ENCODE results near the gene IGF2BP3. TPM values are rescaled to one million over a fixed set of nuclear protein-coding genes. Genes with fewer than 3 reads are reported as not detected.
A peak's percentile ranks its signal among the peaks of the same experiment; 100 is the strongest.

Gene IGF2BP3
- total and polyA plus RNA-seq, 4 donors: 0.18 to 60.2 (median 1.5) TPM

DNA sequence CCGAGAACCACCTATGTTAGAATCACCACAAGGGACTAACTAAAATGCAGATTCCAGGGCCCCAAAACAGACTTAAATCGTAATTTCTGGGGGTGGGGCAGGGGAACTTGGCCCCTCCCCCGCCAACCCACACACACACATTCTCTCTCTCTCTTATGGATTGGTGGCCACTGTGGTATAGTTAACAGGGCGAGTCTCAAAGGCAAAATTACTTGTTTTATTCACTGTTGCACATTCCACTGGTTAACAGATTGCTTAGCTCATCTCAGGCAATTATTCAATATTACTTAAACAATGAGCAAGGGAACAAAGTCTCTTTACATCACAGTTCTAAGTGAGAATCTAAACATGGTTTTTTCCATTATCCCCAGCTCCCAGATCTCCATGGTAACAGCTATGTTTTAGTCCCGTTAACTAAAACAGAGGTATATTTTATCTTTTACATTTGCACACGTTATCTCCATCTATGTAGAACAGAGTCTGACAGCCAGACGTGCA lies 38.5 kb downstream of the IGF2BP3 start:
- no peaks in the 10 kb centered on the region for H3K9me3 ChIP-seq (ENCODE audit: control insufficient read depth in 4 of 4, insufficient read depth in 3 of 4, low read length in 3 of 4)
- DNase-seq (peak in 2 of 3 donors; percentile 51 to 63), ATAC-seq (ENCODE audit: insufficient read depth, low FRiP score) (no peak)
- peaks cover 0 to 17% (median 0%) of the 10 kb centered on the region in 5 donors for H3K4me1 ChIP-seq (ENCODE audit: control insufficient read depth in 5 of 5, insufficient read depth in 5 of 5, low read length in 5 of 5)
- no peak overlapping the region for H3K27ac ChIP-seq (ENCODE audit: low read depth in 1 of 2, low read length in 1 of 2)
- no peak overlapping the region for H3K9ac ChIP-seq (ENCODE audit: insufficient read depth in 1 of 2, low read length in 2 of 2)
- TF ChIP-seq, protein P1, sequence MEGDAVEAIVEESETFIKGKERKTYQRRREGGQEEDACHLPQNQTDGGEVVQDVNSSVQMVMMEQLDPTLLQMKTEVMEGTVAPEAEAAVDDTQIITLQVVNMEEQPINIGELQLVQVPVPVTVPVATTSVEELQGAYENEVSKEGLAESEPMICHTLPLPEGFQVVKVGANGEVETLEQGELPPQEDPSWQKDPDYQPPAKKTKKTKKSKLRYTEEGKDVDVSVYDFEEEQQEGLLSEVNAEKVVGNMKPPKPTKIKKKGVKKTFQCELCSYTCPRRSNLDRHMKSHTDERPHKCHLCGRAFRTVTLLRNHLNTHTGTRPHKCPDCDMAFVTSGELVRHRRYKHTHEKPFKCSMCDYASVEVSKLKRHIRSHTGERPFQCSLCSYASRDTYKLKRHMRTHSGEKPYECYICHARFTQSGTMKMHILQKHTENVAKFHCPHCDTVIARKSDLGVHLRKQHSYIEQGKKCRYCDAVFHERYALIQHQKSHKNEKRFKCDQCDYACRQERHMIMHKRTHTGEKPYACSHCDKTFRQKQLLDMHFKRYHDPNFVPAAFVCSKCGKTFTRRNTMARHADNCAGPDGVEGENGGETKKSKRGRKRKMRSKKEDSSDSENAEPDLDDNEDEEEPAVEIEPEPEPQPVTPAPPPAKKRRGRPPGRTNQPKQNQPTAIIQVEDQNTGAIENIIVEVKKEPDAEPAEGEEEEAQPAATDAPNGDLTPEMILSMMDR (IDR thresholded peaks at IDR 0.05; ENCODE audit: control extremely low read depth, extremely low read depth): no peak
- 77 to 83% methylated on average over 7 of the region's 7 CpGs for WGBS, 2 donors
- no peaks in the 10 kb centered on the region for H3K27me3 ChIP-seq (ENCODE audit: control insufficient read depth in 3 of 3, insufficient read depth in 3 of 3, low read length in 2 of 3)
- no peaks in the 10 kb centered on the region for H3K36me3 ChIP-seq (ENCODE audit: control insufficient read depth in 4 of 4, insufficient read depth in 4 of 4, low read length in 4 of 4)
- no peak overlapping the region for H3K4me3 ChIP-seq

DNA sequence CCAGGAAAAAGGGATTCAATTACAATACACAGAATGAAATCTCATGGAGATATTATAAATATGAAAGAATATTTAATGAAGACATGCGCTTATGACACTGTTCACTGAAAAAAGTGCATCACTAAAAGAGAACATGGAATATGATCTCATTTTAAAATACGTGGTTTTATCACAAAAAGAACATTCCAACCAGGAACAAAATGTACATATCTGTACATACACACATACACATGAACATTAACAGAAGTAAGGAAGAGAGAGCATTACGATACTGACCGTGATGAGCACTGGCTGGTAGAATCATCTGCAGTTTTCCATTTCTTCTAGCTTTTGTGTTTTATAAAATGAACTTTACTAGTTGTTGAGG lies 39.4 kb downstream of the IGF2BP3 start:
- Histone ChIP-seq H3K4me1 (ENCODE audit: control insufficient read depth in 5 of 5, insufficient read depth in 5 of 5, low read length in 5 of 5) (peaks cover 0 to 17% (median 0%) of the 10 kb centered on the region in 5 donors), H3K27me3 (ENCODE audit: control insufficient read depth in 3 of 3, insufficient read depth in 3 of 3, low read length in 2 of 3) (no peaks in the 10 kb centered on the region), H3K9me3 (ENCODE audit: control insufficient read depth in 4 of 4, insufficient read depth in 3 of 4, low read length in 3 of 4) (no peaks in the 10 kb centered on the region), H3K36me3 (ENCODE audit: control insufficient read depth in 4 of 4, insufficient read depth in 4 of 4, low read length in 4 of 4) (no peaks in the 10 kb centered on the region), H3K27ac (ENCODE audit: low read depth in 1 of 2, low read length in 1 of 2) (no peak overlapping the region), H3K4me3 (no peak overlapping the region), H3K9ac (ENCODE audit: insufficient read depth in 1 of 2, low read length in 2 of 2) (no peak overlapping the region)
- 93 to 94% methylated on average over 4 of the region's 4 CpGs for WGBS, 2 donors
- TF ChIP-seq, protein P1 (IDR thresholded peaks at IDR 0.05; ENCODE audit: control extremely low read depth, extremely low read depth): no peak
- DNase-seq: no peak
- no peak for ATAC-seq (ENCODE audit: insufficient read depth, low FRiP score)

DNA sequence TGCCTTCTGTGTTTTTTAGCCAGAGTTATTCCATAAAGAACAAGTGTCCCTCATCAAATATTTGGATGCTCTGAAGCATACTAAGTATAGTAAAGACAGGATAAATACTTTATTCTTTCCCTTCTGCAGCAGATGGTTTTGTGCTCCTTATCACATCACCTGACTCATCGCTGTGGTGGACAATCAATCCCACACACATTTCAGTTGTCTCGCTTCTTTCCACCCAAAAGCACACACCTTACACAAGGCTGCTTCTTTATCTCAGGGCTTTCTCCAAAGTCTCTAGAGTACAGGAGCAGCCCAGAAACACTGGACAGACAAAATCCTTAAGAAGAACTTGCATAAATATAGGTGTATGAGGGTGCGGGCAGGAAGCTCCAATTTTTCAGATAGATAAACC lies 43.4 kb downstream of the IGF2BP3 start:
- WGBS, 2 donors: 88 to 92% methylated on average over 3 of the region's 3 CpGs
- no peaks in the 10 kb centered on the region for H3K27me3 ChIP-seq (ENCODE audit: control insufficient read depth in 3 of 3, insufficient read depth in 3 of 3, low read length in 2 of 3)
- no peaks in the 10 kb centered on the region for H3K36me3 ChIP-seq (ENCODE audit: control insufficient read depth in 4 of 4, insufficient read depth in 4 of 4, low read length in 4 of 4)
- TF ChIP-seq, protein P1 (IDR thresholded peaks at IDR 0.05; ENCODE audit: control extremely low read depth, extremely low read depth): no peak
- no peak overlapping the region for H3K4me3 ChIP-seq
- DNase-seq (no peak), ATAC-seq (ENCODE audit: insufficient read depth, low FRiP score) (no peak)
- no peaks in the 10 kb centered on the region for H3K9me3 ChIP-seq (ENCODE audit: control insufficient read depth in 4 of 4, insufficient read depth in 3 of 4, low read length in 3 of 4)
- no peak overlapping the region for H3K9ac ChIP-seq (ENCODE audit: insufficient read depth in 1 of 2, low read length in 2 of 2)
- H3K27ac ChIP-seq (ENCODE audit: low read depth in 1 of 2, low read length in 1 of 2): no peak overlapping the region
- peaks cover 0 to 9% (median 3%) of the 10 kb centered on the region in 5 donors for H3K4me1 ChIP-seq (ENCODE audit: control insufficient read depth in 5 of 5, insufficient read depth in 5 of 5, low read length in 5 of 5)

DNA sequence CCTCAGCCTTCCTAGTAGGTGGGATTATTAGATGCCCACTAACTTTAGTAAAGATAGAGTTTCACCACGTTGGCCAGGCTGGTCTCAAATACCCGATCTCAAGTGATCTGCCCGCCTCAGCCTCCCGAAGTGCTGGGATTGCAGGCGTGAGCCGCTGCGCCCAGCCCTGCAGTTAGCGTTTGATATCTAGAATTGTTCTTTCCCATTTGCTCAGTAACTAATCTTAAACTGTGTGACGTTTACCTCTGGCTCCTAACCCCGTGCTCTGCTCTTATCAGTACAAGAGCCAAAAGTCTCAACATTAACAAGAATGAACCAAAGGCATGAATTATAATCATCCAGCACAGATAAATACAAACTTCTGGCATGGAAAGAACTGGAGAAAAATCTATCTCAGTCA lies 47.4 kb downstream of the IGF2BP3 start:
- Histone ChIP-seq H3K27me3 (ENCODE audit: control insufficient read depth in 3 of 3, insufficient read depth in 3 of 3, low read length in 2 of 3) (no peaks in the 10 kb centered on the region), H3K36me3 (ENCODE audit: control insufficient read depth in 4 of 4, insufficient read depth in 4 of 4, low read length in 4 of 4) (no peaks in the 10 kb centered on the region), H3K9ac (ENCODE audit: insufficient read depth in 1 of 2, low read length in 2 of 2) (no peak overlapping the region), H3K27ac (ENCODE audit: low read depth in 1 of 2, low read length in 1 of 2) (no peak overlapping the region), H3K4me3 (no peak overlapping the region), H3K9me3 (ENCODE audit: control insufficient read depth in 4 of 4, insufficient read depth in 3 of 4, low read length in 3 of 4) (no peaks in the 10 kb centered on the region), H3K4me1 (ENCODE audit: control insufficient read depth in 5 of 5, insufficient read depth in 5 of 5, low read length in 5 of 5) (peaks cover 0 to 9% (median 6%) of the 10 kb centered on the region in 5 donors)
- DNase-seq: peak in 1 of 3 donors; percentile 24
- ATAC-seq (ENCODE audit: insufficient read depth, low FRiP score): no peak
- 61 to 87% methylated on average over 10 of the region's 10 CpGs for WGBS, 2 donors
- TF ChIP-seq, protein P1 (IDR thresholded peaks at IDR 0.05; ENCODE audit: control extremely low read depth, extremely low read depth): no peak

All from lung (tissue), 12 donors.